PC-9 (cell line): ENCODE results near the gene NEURL2. TPM values are rescaled to one million over a fixed set of nuclear protein-coding genes. Genes with fewer than 3 reads are reported as not detected.

Source experiments
- BruUV-seq: library from RNA; stranded (reverse); fragments of 400-500 nt; replicated peaks from 2 replicates; lab custom pipeline; 2021; lab: Mats Ljungman, UMichigan
- CTCF ChIA-PET: fragments of 300-600 bp; sonication (Branson Sonifier 250); formaldehyde crosslinking; loops from one replicate; lab custom pipeline; 2022; ENCODE audit warnings: antibody characterized with exemption; lab: Charles Lee
- POLR2A ChIA-PET: fragments of 300-600 bp; sonication (Branson Sonifier 250); formaldehyde crosslinking; loops from one replicate; lab custom pipeline; 2022; ENCODE audit warnings: antibody characterized with exemption; ENCODE audit not compliant: unreplicated experiment; lab: Charles Lee
- DNase-seq, 2 experiments: peaks; one replicate each; pipeline versions ENCODE4 v3.0.0 to v3.0.0-alpha.2; 2015 to 2022; ENCODE audit warnings: mixed read lengths in 1 of 2
- H2AFZ ChIP-seq: fragments of 200-600 bp; sonication (generic); 2 replicates; pipeline ENCODE4 v1.8.1; 2017; ENCODE audit warnings: antibody characterized with exemption
- H3F3A ChIP-seq: fragments of 200-600 bp; sonication (generic); 2 replicates; pipeline ENCODE4 v1.8.1; 2017; ENCODE audit warnings: antibody characterized with exemption, mild to moderate bottlenecking, low read depth; ENCODE audit not compliant: insufficient read depth
- H3K27ac ChIP-seq: fragments of 200-600 bp; sonication (generic); 2 replicates; pipeline ENCODE4 v1.6.1; 2016; ENCODE audit warnings: mixed run types
- H3K27me3 ChIP-seq: fragments of 200-600 bp; sonication (generic); 2 replicates; pipeline ENCODE4 v1.6.1; 2016; ENCODE audit warnings: low read depth, mixed run types; ENCODE audit not compliant: insufficient read depth
- H3K36me3 ChIP-seq: fragments of 200-600 bp; sonication (generic); 2 replicates; pipeline ENCODE4 v1.6.1; 2016; ENCODE audit warnings: low read depth, mixed run types
- H3K4me1 ChIP-seq: fragments of 200-600 bp; sonication (generic); replicated peaks from 2 replicates; pipeline ENCODE4 v1.6.1; 2016; ENCODE audit warnings: mixed run types; ENCODE audit not compliant: insufficient read depth
- H3K4me2 ChIP-seq: fragments of 200-600 bp; sonication (generic); 2 replicates; pipeline ENCODE4 v1.6.1; 2017; ENCODE audit warnings: mixed run types
- H3K4me3 ChIP-seq: fragments of 200-600 bp; sonication (generic); 2 replicates; pipeline ENCODE4 v1.6.1; 2016; ENCODE audit warnings: mixed run types
- H3K79me2 ChIP-seq: fragments of 200-600 bp; sonication (generic); 2 replicates; pipeline ENCODE4 v1.6.1; 2017; ENCODE audit warnings: low read depth, mixed run types
- H3K9me2 ChIP-seq: fragments of 200-600 bp; sonication (generic); 2 replicates; pipeline ENCODE4 v1.8.1; 2017; ENCODE audit warnings: mild to moderate bottlenecking; ENCODE audit not compliant: insufficient read depth
- H3K9me3 ChIP-seq: fragments of 200-600 bp; sonication (generic); 2 replicates; pipeline ENCODE4 v1.8.1; 2016; ENCODE audit warnings: low read depth; ENCODE audit not compliant: insufficient read depth
- H4K20me1 ChIP-seq: fragments of 200-600 bp; sonication (generic); 2 replicates; pipeline ENCODE4 v1.8.1; 2017; ENCODE audit not compliant: insufficient read depth
- EZH2 ChIP-seq: fragments of 200-600 bp; sonication (generic); IDR thresholded peaks from 2 replicates; pipeline ENCODE4 v1.8.0; 2017; ENCODE audit warnings: antibody characterized with exemption, low read depth
- intact Hi-C: fragments of 100-400 bp; cut with micrococcal nuclease; formaldehyde crosslinking; loops from one replicate; pipeline ENCODE4 v1.10.0; 2022; ENCODE audit not compliant: unreplicated experiment
- total RNA-seq: library from RNA; stranded (reverse); gene quantifications from 2 replicates; pipeline ENCODE4 v1.2.3, GENCODE V29; 2021
- TF ChIP-seq, protein P1 (sequence below): fragments of 200-600 bp; sonication (generic); conservative IDR thresholded peaks from 2 replicates; pipeline ENCODE4 v1.6.1; 2017; ENCODE audit warnings: mixed run types, antibody characterized with exemption, mild to moderate bottlenecking, moderate library complexity

Gene NEURL2
- total RNA-seq, 1 experiment from 2014 or later: 6.5 TPM

DNA sequence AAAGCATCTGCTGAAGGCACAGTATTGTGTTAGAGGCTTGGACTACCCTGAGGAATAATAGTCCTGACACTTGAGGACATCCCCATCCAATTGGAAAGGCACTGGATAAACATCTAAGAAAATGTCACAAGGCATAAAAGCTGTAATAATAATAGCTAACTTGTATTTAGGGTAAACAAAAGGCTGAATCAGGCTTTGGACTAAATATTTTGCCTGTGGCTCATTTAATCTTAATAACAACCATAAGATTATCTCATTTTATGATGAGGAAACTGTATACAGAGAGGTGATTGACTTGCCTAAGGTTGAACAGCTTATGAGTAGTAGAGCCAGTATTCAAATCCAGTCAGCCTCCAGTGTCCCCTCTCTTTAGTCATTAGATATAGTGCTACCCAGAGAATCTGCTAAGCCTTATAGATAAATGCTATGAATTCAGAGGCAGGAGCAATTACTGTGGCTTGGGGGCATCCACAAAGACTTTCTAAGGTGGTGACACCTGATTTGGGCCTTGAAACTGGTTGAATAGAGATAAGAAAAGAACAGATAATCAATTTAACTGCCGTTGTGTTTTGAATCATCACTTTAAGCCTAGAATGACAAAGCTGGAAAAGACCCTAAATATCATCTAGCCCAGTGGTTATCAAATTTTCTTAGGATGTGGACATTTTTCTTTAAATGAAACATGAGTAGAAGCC is 17.5 kb downstream of the NEURL2 start:
- no peaks in the 10 kb centered on the region for H3K79me2 ChIP-seq
- H3K27me3 ChIP-seq: no peaks in the 10 kb centered on the region
- H3K4me1 ChIP-seq: peaks cover 18% of the 10 kb centered on the region
- no TSS peak for BruUV-seq
- H3K9me2 ChIP-seq: no peaks in the 10 kb centered on the region
- no peak overlapping the region for H3K4me3 ChIP-seq
- intact Hi-C loops: no loop called here
- ChIA-PET CTCF (no interaction called here), POLR2A (no interaction called here)
- H2AFZ ChIP-seq: no peak overlapping the region
- DNase-seq: peak in 1 of 2 experiments; percentile 31
- H3F3A ChIP-seq: peaks cover 14% of the 10 kb centered on the region; the same call in 1 of the 2 replicates
- H4K20me1 ChIP-seq: no peaks in the 10 kb centered on the region
- H3K9me3 ChIP-seq: no peaks in the 10 kb centered on the region
- TF ChIP-seq, protein P1, sequence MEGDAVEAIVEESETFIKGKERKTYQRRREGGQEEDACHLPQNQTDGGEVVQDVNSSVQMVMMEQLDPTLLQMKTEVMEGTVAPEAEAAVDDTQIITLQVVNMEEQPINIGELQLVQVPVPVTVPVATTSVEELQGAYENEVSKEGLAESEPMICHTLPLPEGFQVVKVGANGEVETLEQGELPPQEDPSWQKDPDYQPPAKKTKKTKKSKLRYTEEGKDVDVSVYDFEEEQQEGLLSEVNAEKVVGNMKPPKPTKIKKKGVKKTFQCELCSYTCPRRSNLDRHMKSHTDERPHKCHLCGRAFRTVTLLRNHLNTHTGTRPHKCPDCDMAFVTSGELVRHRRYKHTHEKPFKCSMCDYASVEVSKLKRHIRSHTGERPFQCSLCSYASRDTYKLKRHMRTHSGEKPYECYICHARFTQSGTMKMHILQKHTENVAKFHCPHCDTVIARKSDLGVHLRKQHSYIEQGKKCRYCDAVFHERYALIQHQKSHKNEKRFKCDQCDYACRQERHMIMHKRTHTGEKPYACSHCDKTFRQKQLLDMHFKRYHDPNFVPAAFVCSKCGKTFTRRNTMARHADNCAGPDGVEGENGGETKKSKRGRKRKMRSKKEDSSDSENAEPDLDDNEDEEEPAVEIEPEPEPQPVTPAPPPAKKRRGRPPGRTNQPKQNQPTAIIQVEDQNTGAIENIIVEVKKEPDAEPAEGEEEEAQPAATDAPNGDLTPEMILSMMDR: no peak
- no peak for TF ChIP-seq EZH2
- H3K27ac ChIP-seq: no peak overlapping the region
- H3K4me2 ChIP-seq: no peak overlapping the region
- H3K36me3 ChIP-seq: no peaks in the 10 kb centered on the region

DNA sequence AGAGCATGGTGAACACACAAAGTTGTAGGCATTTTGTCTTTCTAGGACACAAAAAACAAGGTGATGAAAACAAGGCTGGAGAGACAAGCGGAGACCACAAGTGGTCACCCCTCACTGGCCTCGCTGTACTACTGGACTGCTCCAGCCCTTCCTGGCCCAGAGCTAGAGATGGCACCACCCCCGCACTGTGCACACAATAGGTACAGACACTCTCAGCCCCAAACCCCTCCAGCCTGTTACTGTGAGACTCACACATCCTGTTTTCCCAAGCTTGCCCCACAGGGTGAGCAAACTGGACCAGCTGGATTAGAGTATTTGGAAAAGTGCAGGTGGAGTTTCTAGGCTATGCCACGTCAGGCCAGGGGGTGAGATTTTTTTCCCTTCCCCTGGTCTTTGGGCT is 18.4 kb downstream of the NEURL2 start:
- no peaks in the 10 kb centered on the region for H3K9me3 ChIP-seq
- H3K4me2 ChIP-seq: peak overlapping the region; percentile 34
- BruUV-seq: no TSS peak
- H2AFZ ChIP-seq: no peak overlapping the region
- no peaks in the 10 kb centered on the region for H3K9me2 ChIP-seq
- intact Hi-C loops: no loop called here
- H3K36me3 ChIP-seq: no peaks in the 10 kb centered on the region
- no peaks in the 10 kb centered on the region for H3K27me3 ChIP-seq
- TF ChIP-seq, protein P1: no peak
- TF ChIP-seq EZH2: no peak
- H3K4me3 ChIP-seq: no peak overlapping the region
- ChIA-PET CTCF (no interaction called here), POLR2A (no interaction called here)
- peak; percentile 41 to 77 for DNase-seq
- H3K79me2 ChIP-seq: no peaks in the 10 kb centered on the region
- peak overlapping the region; percentile 21 for H3K27ac ChIP-seq
- H4K20me1 ChIP-seq: no peaks in the 10 kb centered on the region
- H3K4me1 ChIP-seq: peaks cover 27% of the 10 kb centered on the region
- peaks cover 22% of the 10 kb centered on the region; the same call in 1 of the 2 replicates for H3F3A ChIP-seq

DNA sequence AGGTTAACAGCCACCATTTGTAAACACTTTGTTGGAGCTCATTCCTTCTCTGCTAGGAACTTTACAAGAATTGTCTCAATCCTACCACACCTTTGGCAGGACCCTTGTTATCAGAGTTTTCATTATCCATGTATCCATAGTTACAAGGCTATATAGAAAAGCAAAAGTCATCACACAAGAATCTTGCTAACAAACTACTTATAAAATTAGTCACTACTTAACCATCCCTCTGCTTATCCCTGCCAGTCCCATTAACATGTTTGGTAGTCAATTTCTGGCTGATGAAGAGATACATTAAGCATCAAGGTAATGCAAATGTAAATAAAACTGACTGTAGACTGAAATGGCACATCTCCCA is 23.2 kb downstream of the NEURL2 start:
- Histone ChIP-seq H3K4me1 (peaks cover 28% of the 10 kb centered on the region), H3F3A (peaks cover 25% of the 10 kb centered on the region; the same call in 1 of the 2 replicates), H3K9me3 (no peaks in the 10 kb centered on the region), H3K27ac (peak overlapping the region; percentile 41), H2AFZ (no peak overlapping the region), H3K4me3 (no peak overlapping the region), H3K36me3 (no peaks in the 10 kb centered on the region), H3K9me2 (no peaks in the 10 kb centered on the region), H3K79me2 (no peaks in the 10 kb centered on the region), H4K20me1 (no peaks in the 10 kb centered on the region), H3K27me3 (no peaks in the 10 kb centered on the region), H3K4me2 (peak overlapping the region; percentile 25)
- BruUV-seq: no TSS peak
- no peak for TF ChIP-seq EZH2
- TF ChIP-seq, protein P1: no peak
- DNase-seq: peak in 1 of 2 experiments; percentile 93
- ChIA-PET CTCF (no interaction called here), POLR2A (interaction anchor here (0.6 kb wide), 4 partner anchors 11 to 74 kb away, joined by 3 to 17 read pairs (median 5); no protein-coding TSS in a partner anchor)
- intact Hi-C loops: no loop called here
